ENCODE results near the gene SERPINB10. TPM values are rescaled to one million over a fixed set of nuclear protein-coding genes. Genes with fewer than 3 reads are reported as not detected.
"Not testable (repeated sequence)": the region's sequence is repeated elsewhere in the genome, so short reads cannot be mapped to it uniquely, and the experiment has no call there.

Gene SERPINB10
- total RNA-seq, 1 donor from 2014 or later, result not detected

DNA sequence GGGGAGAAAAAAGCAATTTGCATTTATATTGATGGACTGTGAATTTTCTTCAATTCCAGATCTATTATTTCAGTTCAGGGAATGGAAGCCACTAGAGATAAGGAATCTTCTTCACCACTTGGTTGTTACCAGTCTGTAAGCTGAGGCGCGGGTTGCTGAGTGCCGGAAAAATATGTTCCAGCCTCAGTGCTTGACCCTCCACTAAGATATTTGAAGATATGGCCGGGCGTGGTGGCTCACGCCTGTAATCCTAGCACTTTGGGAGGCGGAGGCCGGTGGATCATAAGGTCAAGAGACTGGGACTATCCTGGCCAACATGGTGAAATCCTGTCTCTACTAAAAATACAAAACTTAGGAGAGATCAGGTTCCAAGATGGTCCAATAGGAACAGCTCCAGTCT lies 32.2 kb downstream of the SERPINB10 start:
- CTCF ChIA-PET, result interaction anchor here (1.2 kb wide), 1 partner anchor 10 kb away, joined by 3 read pairs; no protein-coding TSS in a partner anchor
- no peaks in the 10 kb centered on the region for H3K9me3 Mint-ChIP-seq
- peaks cover 28% of the 10 kb centered on the region for H3K27me3 Mint-ChIP-seq
- intact Hi-C loops (cut with micrococcal nuclease), result no loop called here
- H3K36me3 Mint-ChIP-seq (ENCODE audit: low read depth), result no peaks in the 10 kb centered on the region
- no peak for TF ChIP-seq CTCF (IDR thresholded peaks at IDR 0.05)
- no peak overlapping the region for H3K4me3 Mint-ChIP-seq
- peaks cover 3% of the 10 kb centered on the region for H3K4me1 Mint-ChIP-seq
- POLR2A ChIA-PET, result no interaction called here
- ATAC-seq (ENCODE audit: low read depth) (no peak), DNase-seq (no peak)
- H3K27ac Mint-ChIP-seq, result no peak overlapping the region

GRCh38 chr18:63940543-63941050 lies 32.8 kb downstream of the SERPINB10 start:
- DNase-seq; H3K4me3 Mint-ChIP-seq; H3K27ac Mint-ChIP-seq; H3K36me3 Mint-ChIP-seq (ENCODE audit: low read depth); H3K4me1 Mint-ChIP-seq; intact Hi-C loops (cut with micrococcal nuclease); ATAC-seq (ENCODE audit: low read depth); POLR2A ChIA-PET; H3K9me3 Mint-ChIP-seq: not testable (repeated sequence)
- H3K27me3 Mint-ChIP-seq, result peaks cover 28% of the 10 kb centered on the region
- CTCF ChIA-PET, result interaction anchor here (1.2 kb wide), 1 partner anchor 10 kb away, joined by 3 read pairs; no protein-coding TSS in a partner anchor

DNA sequence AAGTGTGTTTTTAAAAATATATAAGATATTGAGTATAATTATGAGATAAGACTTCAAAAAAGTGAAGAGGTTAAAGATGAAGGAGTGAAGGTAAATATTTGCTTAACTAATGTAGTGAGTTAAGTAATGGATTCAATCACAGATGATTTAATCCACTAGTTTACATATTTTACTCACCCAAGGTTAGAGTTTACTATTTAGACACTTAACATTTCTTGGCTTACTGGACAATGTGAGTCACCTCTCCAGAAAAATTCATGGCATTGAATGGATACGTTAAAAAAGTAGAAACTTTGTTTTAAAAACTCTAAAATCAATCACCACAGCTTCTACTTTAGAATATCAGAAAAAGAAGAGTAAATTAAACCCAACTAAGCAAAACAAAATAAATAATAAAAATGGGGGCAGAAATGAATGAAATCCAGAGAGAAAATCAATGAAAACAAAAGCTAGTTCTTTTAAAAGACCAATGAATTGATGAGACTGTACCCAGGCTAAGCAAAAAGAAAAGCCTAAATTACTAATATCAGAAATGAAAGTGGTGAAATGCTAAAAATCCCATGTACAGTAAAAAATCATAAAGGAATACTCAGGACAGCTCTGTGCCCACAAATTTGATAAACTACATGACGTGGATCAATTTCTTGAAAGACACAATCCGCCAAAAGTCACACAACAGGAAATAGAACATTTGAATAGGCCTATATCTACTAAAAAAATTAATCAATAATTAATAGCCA lies 39.5 kb downstream of the SERPINB10 start:
- ChIA-PET CTCF (interaction anchor here (1.7 kb wide), 1 partner anchor 11 kb away, joined by 3 read pairs; no protein-coding TSS in a partner anchor), POLR2A (no interaction called here)
- Mint-ChIP-seq H3K4me3 (no peak overlapping the region), H3K27ac (no peak overlapping the region), H3K36me3 (ENCODE audit: low read depth) (no peaks in the 10 kb centered on the region), H3K9me3 (peaks cover 5% of the 10 kb centered on the region), H3K27me3 (peaks cover 31% of the 10 kb centered on the region), H3K4me1 (peaks cover 19% of the 10 kb centered on the region)
- no peak for TF ChIP-seq CTCF (IDR thresholded peaks at IDR 0.05)
- ATAC-seq (ENCODE audit: low read depth) (no peak), DNase-seq (no peak)
- intact Hi-C loops (cut with micrococcal nuclease), result no loop called here

- CTCF ChIA-PET, result interaction anchor here (2.0 kb wide), 1 partner anchor 14 kb away, joined by 7 read pairs; no protein-coding TSS in a partner anchor
Observed at GRCh38 chr18:63949068-63949737, 41.4 kb downstream of the SERPINB10 start, which contains the start of gene HMSD. TSS of gene HMSD (plus strand) at chr18:63949301. CDS start at chr18:63953456, 4,155 bp downstream.

GRCh38 chr18:63951302-63951705 lies 43.5 kb downstream of the SERPINB10 start:
- POLR2A ChIA-PET, result no interaction called here
- ATAC-seq (ENCODE audit: low read depth) (no peak), DNase-seq (no peak)

More at GRCh38 chr18:63949068-63949737, 41.4 kb downstream of the SERPINB10 start, which contains the start of gene HMSD:
- peaks cover 13% of the 10 kb centered on the region for H3K27me3 Mint-ChIP-seq
- DNase-seq, result peak; percentile 46
- peak within 1 kb of the TSS; percentile 77 for H3K4me3 Mint-ChIP-seq
- H3K36me3 Mint-ChIP-seq (ENCODE audit: low read depth), result no peaks in the 10 kb centered on the region
- intact Hi-C loops (cut with micrococcal nuclease), result loop anchor here (1.0 kb wide), 2 partner anchors 13 to 21 kb away; partner anchors contain the start of gene SERPINB8
- ATAC-seq (ENCODE audit: low read depth), result peak; percentile 98
- H3K4me1 Mint-ChIP-seq, result peaks cover 19% of the 10 kb centered on the region
- H3K27ac Mint-ChIP-seq, result no peak within 1 kb of the TSS
- TF ChIP-seq CTCF (IDR thresholded peaks at IDR 0.05), result no peak
- peaks cover 5% of the 10 kb centered on the region for H3K9me3 Mint-ChIP-seq
- POLR2A ChIA-PET, result interaction anchor here (0.7 kb wide), 1 partner anchor 1318 kb away, joined by 3 read pairs; no protein-coding TSS in a partner anchor

More at GRCh38 chr18:63951302-63951705, 43.5 kb downstream of the SERPINB10 start:
- intact Hi-C loops (cut with micrococcal nuclease), result no loop called here
- peaks cover 5% of the 10 kb centered on the region for H3K9me3 Mint-ChIP-seq
- no peak overlapping the region for H3K4me3 Mint-ChIP-seq
- H3K36me3 Mint-ChIP-seq (ENCODE audit: low read depth), result no peaks in the 10 kb centered on the region
- peaks cover 19% of the 10 kb centered on the region for H3K4me1 Mint-ChIP-seq
- H3K27me3 Mint-ChIP-seq, result peaks cover 9% of the 10 kb centered on the region
- H3K27ac Mint-ChIP-seq, result no peak overlapping the region
- TF ChIP-seq CTCF (IDR thresholded peaks at IDR 0.05), result no peak
- CTCF ChIA-PET, result interaction anchor here (0.8 kb wide), 2 partner anchors 12 to 15 kb away, joined by 3 to 4 read pairs; no protein-coding TSS in a partner anchor

Data from activated B cell treated with CpG ODN at 0.5 μM for 24 hours (primary cell).